Measurements from ENCODE around the gene INSYN2A.

Gene INSYN2A

DNA sequence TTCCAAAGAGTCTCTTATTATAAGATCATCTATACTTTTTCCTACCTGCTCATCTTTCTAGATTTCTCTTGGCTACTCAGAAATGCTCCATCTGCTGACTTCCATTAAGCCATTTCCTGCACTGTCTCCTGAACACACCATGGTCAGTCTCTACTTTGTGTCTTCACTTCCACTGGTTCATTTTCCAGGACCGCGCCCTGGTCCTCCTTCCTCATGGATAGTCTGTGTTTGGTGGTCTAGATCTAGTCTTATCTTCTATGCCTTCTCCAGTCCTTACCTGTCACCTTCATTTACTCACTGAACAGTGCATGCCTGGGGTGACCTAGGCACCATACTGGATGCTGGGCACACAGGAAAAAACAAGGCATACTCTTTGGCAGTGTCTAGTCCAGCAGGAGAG lies 11.8 kb downstream of the INSYN2A start:
- Histone ChIP-seq H3K27me3 (ENCODE audit: insufficient read depth, poor library complexity, severe bottlenecking) (no peaks in the 10 kb centered on the region), H3K4me3 (replicated peaks; ENCODE audit: insufficient read depth, low read length) (no peak overlapping the region), H3K27ac (replicated peaks) (no peak overlapping the region)
- no peak for DNase-seq (ENCODE audit: low read depth in 1 of 2, low spot score in 1 of 2)
- TF ChIP-seq REST (IDR thresholded peaks at IDR 0.05; ENCODE audit: insufficient replicate concordance, low read depth) (no peak), SPI1 (IDR thresholded peaks at IDR 0.05; ENCODE audit: borderline replicate concordance, low read depth) (no peak), GABPA (IDR thresholded peaks at IDR 0.05; ENCODE audit: low read depth) (no peak), POLR2AphosphoS5 (IDR thresholded peaks at IDR 0.05; ENCODE audit: low read depth) (no peak), CTCF (IDR thresholded peaks at IDR 0.05; ENCODE audit: insufficient read depth, low read length) (no peak)

- no peak for DNase-seq (ENCODE audit: low read depth in 1 of 2, low spot score in 1 of 2)
- no peak overlapping the region for H3K4me3 ChIP-seq (replicated peaks; ENCODE audit: insufficient read depth, low read length)
- no peak overlapping the region for H3K27ac ChIP-seq (replicated peaks)
- H3K27me3 ChIP-seq (ENCODE audit: insufficient read depth, poor library complexity, severe bottlenecking): no peaks in the 10 kb centered on the region
- TF ChIP-seq REST (IDR thresholded peaks at IDR 0.05; ENCODE audit: insufficient replicate concordance, low read depth) (no peak), POLR2AphosphoS5 (IDR thresholded peaks at IDR 0.05; ENCODE audit: low read depth) (no peak), CTCF (IDR thresholded peaks at IDR 0.05; ENCODE audit: insufficient read depth, low read length) (no peak), GABPA (IDR thresholded peaks at IDR 0.05; ENCODE audit: low read depth) (no peak), SPI1 (IDR thresholded peaks at IDR 0.05; ENCODE audit: borderline replicate concordance, low read depth) (no peak)
These were observed 14.2 kb downstream of the INSYN2A start for GRCh38 chr10:127182161-127182560.

DNA sequence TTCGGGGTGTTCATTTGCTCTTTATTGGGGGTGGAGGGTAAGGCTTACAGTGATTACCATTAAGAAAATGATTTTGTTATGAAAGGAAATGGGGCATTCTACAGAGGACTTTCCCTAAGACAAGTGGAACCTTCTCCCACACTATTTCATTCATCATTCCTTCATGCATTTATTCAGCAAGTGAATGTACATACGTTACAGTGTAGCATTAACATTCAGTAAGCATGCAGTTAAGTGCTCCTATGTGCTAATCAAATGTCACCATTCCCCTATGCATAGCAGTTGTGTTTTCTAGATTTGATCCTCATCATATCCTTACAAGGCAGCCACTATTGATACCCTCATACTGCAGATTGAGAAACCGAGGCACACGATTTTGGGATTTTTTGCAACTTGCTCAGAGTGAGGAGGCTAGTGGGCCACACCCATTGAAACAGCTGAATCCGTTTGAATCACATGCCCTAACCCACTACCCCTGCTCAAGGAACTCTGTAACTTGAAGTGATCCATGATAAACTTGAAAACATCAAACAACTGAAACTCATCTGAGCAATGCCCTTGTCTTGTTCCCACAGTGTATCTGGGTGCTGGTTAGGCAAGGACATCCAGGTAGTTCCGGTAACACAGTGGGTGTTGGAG lies 16.7 kb downstream of the INSYN2A start:
- Histone ChIP-seq H3K4me3 (replicated peaks; ENCODE audit: insufficient read depth, low read length) (no peak overlapping the region), H3K27me3 (ENCODE audit: insufficient read depth, poor library complexity, severe bottlenecking) (no peaks in the 10 kb centered on the region), H3K27ac (replicated peaks) (no peak overlapping the region)
- no peak for DNase-seq (ENCODE audit: low read depth in 1 of 2, low spot score in 1 of 2)
- no peak for TF ChIP-seq POLR2AphosphoS5 (IDR thresholded peaks at IDR 0.05; ENCODE audit: low read depth)
- no peak for TF ChIP-seq GABPA (IDR thresholded peaks at IDR 0.05; ENCODE audit: low read depth)
- TF ChIP-seq SPI1 (IDR thresholded peaks at IDR 0.05; ENCODE audit: borderline replicate concordance, low read depth): no peak
- no peak for TF ChIP-seq REST (IDR thresholded peaks at IDR 0.05; ENCODE audit: insufficient replicate concordance, low read depth)
- no peak for TF ChIP-seq CTCF (IDR thresholded peaks at IDR 0.05; ENCODE audit: insufficient read depth, low read length)
